ENCODE results near the gene ST8SIA5.

The ST8SIA5 gene

DNA sequence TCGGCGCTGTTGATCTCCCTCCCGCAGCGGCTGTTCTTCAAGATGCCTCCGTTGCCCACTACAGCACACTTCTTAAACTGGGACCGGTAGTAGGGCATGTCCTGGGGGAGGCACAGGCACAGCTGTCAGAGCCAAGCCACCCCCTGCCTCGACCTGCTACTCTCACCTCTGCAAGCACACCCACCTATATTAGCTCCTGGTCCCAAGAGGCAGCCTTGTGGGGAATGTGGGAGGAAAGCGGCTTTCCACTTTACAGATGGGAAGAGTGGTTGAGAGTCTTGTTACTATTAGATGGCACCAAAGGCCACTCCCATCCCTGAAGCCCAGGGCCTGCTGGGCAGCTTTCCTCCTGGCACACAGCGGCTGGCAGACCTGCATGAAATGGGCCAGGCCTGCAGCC lies 70.7 kb downstream of the ST8SIA5 start:
- no peaks in the 10 kb centered on the region for H3K27me3 ChIP-seq (ENCODE audit: insufficient read depth, low read length)
- H3K27ac ChIP-seq (ENCODE audit: low read depth, low read length, poor library complexity, severe bottlenecking): no peak overlapping the region
- H2AFZ ChIP-seq (ENCODE audit: low read length): no peak overlapping the region
- H3K4me1 ChIP-seq (ENCODE audit: insufficient read depth, low read length, severe bottlenecking): no peaks in the 10 kb centered on the region
- H3K36me3 ChIP-seq (ENCODE audit: insufficient read depth, low read length): no peaks in the 10 kb centered on the region
- no peak overlapping the region for H3K4me3 ChIP-seq (ENCODE audit: low read depth, low read length, poor library complexity, severe bottlenecking)
- TF ChIP-seq, protein P1, sequence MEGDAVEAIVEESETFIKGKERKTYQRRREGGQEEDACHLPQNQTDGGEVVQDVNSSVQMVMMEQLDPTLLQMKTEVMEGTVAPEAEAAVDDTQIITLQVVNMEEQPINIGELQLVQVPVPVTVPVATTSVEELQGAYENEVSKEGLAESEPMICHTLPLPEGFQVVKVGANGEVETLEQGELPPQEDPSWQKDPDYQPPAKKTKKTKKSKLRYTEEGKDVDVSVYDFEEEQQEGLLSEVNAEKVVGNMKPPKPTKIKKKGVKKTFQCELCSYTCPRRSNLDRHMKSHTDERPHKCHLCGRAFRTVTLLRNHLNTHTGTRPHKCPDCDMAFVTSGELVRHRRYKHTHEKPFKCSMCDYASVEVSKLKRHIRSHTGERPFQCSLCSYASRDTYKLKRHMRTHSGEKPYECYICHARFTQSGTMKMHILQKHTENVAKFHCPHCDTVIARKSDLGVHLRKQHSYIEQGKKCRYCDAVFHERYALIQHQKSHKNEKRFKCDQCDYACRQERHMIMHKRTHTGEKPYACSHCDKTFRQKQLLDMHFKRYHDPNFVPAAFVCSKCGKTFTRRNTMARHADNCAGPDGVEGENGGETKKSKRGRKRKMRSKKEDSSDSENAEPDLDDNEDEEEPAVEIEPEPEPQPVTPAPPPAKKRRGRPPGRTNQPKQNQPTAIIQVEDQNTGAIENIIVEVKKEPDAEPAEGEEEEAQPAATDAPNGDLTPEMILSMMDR (IDR thresholded peaks at IDR 0.05; ENCODE audit: low read length): no peak
- no peak for TF ChIP-seq EZH2 (IDR thresholded peaks at IDR 0.05; ENCODE audit: borderline replicate concordance, low read length)
- no peaks in the 10 kb centered on the region for H3K79me2 ChIP-seq (ENCODE audit: insufficient read depth, low read length)
- no peak overlapping the region for H3K9ac ChIP-seq (ENCODE audit: low read length)
- no peak overlapping the region for H3K4me2 ChIP-seq (ENCODE audit: low read length)
- no peaks in the 10 kb centered on the region for H3K9me3 ChIP-seq (ENCODE audit: low read length)
- H3K9me2 ChIP-seq (ENCODE audit: low read depth, low read length): no peaks in the 10 kb centered on the region
- H4K20me1 ChIP-seq (ENCODE audit: insufficient read depth, low read length): no peaks in the 10 kb centered on the region
- no peaks in the 10 kb centered on the region for H3F3A ChIP-seq (ENCODE audit: insufficient read depth, low read length)

DNA sequence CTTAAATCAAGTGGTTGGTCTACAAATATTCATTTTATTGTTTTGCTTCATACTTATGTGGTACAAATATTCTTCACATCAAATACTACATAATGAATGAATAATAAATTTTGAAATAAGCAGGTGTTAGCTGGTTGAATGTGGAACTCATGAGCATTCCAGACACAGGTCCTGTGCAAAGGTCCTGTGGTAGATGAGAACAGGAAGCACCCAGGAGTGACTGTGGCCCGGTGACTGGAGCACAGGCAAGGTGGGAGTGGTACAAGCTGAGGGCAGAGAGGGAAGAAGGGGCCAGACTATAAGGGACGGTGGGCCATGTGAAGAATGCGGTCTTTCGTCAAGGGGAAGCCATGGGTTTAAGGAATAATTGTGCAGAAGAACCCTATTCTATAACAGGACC lies 73.6 kb downstream of the ST8SIA5 start:
- Histone ChIP-seq H3K4me1 (ENCODE audit: insufficient read depth, low read length, severe bottlenecking) (no peaks in the 10 kb centered on the region), H3K9ac (ENCODE audit: low read length) (no peak overlapping the region), H3K9me3 (ENCODE audit: low read length) (no peaks in the 10 kb centered on the region), H3K27me3 (ENCODE audit: insufficient read depth, low read length) (no peaks in the 10 kb centered on the region), H3K4me3 (ENCODE audit: low read depth, low read length, poor library complexity, severe bottlenecking) (no peak overlapping the region), H3K27ac (ENCODE audit: low read depth, low read length, poor library complexity, severe bottlenecking) (no peak overlapping the region), H4K20me1 (ENCODE audit: insufficient read depth, low read length) (no peaks in the 10 kb centered on the region), H2AFZ (ENCODE audit: low read length) (no peak overlapping the region), H3F3A (ENCODE audit: insufficient read depth, low read length) (no peaks in the 10 kb centered on the region), H3K36me3 (ENCODE audit: insufficient read depth, low read length) (no peaks in the 10 kb centered on the region), H3K9me2 (ENCODE audit: low read depth, low read length) (no peaks in the 10 kb centered on the region), H3K79me2 (ENCODE audit: insufficient read depth, low read length) (no peaks in the 10 kb centered on the region), H3K4me2 (ENCODE audit: low read length) (no peak overlapping the region)
- TF ChIP-seq, protein P1 (IDR thresholded peaks at IDR 0.05; ENCODE audit: low read length): no peak
- TF ChIP-seq EZH2 (IDR thresholded peaks at IDR 0.05; ENCODE audit: borderline replicate concordance, low read length): no peak

DNA sequence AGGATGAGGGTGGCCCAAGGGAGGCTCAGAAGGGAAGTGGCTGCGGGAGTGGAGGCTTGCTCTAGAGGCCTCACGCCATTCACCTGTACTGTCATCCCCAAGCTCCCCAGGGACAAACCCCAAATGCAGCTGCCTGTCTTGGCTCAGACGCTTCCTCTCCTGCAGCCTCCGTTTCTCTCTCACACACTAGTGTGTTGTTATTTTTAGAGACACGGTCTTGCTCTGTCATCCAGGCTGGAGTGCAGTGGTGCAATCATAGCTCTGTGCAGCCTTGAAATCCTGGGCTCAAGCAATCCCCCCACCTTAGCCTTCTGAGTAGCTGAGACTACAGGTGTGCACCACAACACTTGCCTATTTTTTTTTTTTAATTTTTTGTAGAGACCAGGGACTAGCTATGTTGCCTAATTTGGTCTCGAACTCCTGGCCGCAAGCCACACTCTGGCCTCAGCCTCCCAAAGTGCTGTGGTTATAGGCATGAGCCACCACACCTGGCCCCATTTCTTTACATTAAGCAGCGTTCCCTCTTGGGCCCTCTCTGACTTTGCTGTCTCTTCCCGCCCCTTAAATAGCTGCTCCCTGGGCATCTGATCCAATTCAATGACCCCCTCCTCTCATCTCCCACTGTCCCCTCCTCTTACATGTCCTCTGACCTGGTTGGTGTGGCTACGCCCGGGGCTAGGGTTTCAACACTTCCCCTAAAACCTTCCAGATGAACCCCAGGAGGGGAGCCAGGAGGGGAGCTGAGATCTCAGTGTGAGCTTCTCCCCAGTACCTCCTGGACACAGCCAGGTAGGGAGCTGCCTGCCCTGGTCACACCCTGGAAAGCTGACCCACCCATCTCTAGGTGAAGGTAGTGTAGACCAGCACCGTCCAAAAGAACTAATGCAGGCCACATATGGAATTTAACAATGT lies 75.8 kb downstream of the ST8SIA5 start:
- Histone ChIP-seq H3K79me2 (ENCODE audit: insufficient read depth, low read length) (no peaks in the 10 kb centered on the region), H3F3A (ENCODE audit: insufficient read depth, low read length) (no peaks in the 10 kb centered on the region), H3K9me2 (ENCODE audit: low read depth, low read length) (no peaks in the 10 kb centered on the region), H3K4me1 (ENCODE audit: insufficient read depth, low read length, severe bottlenecking) (no peaks in the 10 kb centered on the region), H3K9me3 (ENCODE audit: low read length) (no peaks in the 10 kb centered on the region), H2AFZ (ENCODE audit: low read length) (no peak overlapping the region), H3K27me3 (ENCODE audit: insufficient read depth, low read length) (no peaks in the 10 kb centered on the region), H3K27ac (ENCODE audit: low read depth, low read length, poor library complexity, severe bottlenecking) (no peak overlapping the region), H3K9ac (ENCODE audit: low read length) (no peak overlapping the region), H3K36me3 (ENCODE audit: insufficient read depth, low read length) (no peaks in the 10 kb centered on the region), H4K20me1 (ENCODE audit: insufficient read depth, low read length) (no peaks in the 10 kb centered on the region), H3K4me2 (ENCODE audit: low read length) (no peak overlapping the region), H3K4me3 (ENCODE audit: low read depth, low read length, poor library complexity, severe bottlenecking) (no peak overlapping the region)
- TF ChIP-seq EZH2 (IDR thresholded peaks at IDR 0.05; ENCODE audit: borderline replicate concordance, low read length): no peak

Measured in OCI-LY1 (cell line).